GM18868 (cell line): Measurements from ENCODE around the gene LUZP2.

Source experiments
- ATAC-seq: cut with Tn5 transposase; IDR thresholded peaks from one replicate; pipeline ENCODE4 v1.9.1; 2021; ENCODE audit warnings: mild to moderate bottlenecking, moderate library complexity; ENCODE audit not compliant: unreplicated experiment

The LUZP2 gene

DNA sequence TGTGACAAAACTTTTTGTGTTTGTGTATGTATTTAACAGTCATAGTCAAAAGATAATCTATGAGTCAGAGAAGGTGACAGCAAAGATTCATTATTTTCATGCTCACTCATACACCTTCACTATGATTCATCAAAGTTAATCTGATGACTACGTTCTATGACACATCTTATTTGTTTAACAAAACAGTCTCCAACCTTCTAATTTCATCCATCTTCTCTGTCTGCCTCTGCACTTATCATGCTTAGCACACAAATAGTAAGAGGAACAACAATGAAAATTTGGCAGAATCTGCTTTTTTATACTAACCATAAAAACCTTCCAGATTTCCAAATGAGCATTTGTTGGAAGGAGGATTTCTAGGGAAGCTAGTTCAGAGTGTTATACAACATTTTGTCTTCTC, 568.9 kb downstream of the LUZP2 start:
- no peak for ATAC-seq

DNA sequence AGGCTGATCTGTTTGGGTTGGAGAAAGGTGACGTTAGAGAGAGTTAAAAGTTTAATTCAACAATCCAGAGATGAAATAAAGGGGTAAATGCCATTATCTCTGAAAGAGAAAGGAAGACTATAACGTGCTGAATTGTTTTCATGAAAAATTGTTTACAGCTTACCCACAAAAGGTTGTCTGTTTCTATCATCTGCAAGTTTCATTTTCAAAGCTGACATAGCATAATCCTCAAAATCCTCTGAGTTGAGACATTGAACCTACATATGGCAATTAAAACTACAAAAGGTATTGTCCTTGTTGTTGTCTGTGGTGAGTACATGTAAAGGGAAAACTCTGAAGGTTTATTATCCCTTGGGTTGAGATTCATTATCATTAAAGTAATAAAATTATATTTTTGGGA, 569.9 kb downstream of the LUZP2 start:
- ATAC-seq: no peak

DNA sequence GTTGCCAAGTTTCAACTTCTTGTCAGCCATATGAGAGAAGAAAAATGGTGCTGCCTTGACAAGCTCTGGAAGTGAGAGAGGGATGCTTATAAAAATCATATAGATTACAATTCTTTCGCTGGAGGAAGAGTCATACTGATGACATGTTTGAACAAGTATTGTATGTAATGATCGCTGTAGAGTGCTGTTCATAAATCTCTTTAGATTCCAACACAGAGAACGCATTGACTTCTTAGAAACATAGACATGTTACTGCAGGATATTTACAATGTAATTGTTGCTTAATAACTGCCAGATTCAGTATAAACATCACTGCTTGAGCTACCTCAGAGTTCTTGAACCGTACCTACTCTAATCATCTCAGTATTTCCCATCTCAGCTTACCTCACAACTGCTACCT, 571.6 kb downstream of the LUZP2 start:
- ATAC-seq: no peak

DNA sequence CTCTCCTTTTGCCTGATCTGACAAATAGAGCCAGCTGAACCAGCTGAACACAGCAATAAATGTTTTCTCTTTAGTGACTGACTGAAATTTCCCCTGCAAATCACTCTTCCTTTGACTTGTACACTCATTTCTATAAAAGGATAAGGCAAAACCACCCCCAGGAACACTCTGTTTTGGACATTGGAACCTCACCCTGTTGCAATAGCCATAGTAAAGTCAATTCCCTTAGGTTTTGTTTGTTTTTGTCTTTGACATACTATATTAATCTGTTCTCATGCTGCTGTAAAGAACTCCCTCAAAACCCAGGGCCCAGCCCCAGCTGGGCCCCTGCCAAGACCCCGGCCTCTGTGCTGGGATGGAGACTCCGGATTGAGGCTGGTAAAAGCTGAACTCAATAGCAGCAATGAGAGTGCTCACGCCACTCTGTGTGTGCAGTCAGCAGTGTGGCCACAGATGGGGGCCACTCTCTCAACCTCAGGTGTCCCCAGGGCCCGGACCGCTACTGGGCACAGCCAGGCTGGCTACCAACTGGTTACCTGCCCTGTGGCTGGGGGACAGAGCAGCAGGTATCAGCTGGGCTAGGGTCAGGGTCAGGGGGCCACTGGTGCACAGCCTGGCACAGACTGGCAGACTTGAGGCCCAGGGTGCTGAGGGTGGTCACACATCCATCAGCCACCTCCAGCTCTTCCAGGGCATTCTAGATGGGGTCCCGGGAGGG, 597.4 kb downstream of the LUZP2 start:
- ATAC-seq: no peak

DNA sequence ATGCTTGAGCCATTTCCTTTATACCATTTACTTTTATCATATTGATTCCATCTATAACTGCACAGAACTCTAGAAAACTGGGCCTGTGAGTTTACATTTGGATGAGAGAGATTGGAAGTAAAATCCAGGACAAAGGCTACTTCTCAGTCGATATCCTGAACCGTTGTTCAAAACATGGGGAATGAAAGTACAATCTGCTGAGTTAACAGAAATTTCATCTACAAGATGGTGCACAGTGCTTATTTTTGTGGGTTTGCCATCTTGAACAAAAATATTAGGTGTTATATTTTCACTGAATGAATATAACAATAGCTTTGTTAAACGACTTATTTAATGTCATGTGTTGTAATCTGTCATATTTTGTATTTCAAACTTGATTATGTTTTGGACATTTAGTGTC, 622.6 kb downstream of the LUZP2 start:
- ATAC-seq: no peak
